Keratinocyte (primary cell): ENCODE results near the gene NOVA2. TPM values are rescaled to one million over a fixed set of nuclear protein-coding genes. Genes with fewer than 3 reads are reported as not detected.

Source experiments
- DNase-seq: peaks from one replicate; pipeline ENCODE4 v3.0.0-alpha.2; 2011; ENCODE audit warnings: low read depth, missing footprints, low spot score
- FAIRE-seq: peaks from 2 replicates; lab custom pipeline; 2011; peaks lifted over from hg19 to GRCh38; lab: Jason Lieb, UNC
- H2AFZ ChIP-seq: 2 replicates; pipeline ENCODE4 v1.6.0; 2012; ENCODE audit warnings: low read length, control low read depth, inconsistent platforms; ENCODE audit not compliant: control insufficient read depth
- H3K27ac ChIP-seq: 2 replicates; pipeline ENCODE4 v1.5.1; 2011; ENCODE audit warnings: low read length; ENCODE audit not compliant: control insufficient read depth, insufficient read depth
- H3K27me3 ChIP-seq: 3 replicates; pipeline ENCODE4 v1.6.0; 2011; ENCODE audit warnings: low read length; ENCODE audit not compliant: control insufficient read depth, insufficient read depth; ENCODE audit errors: extremely low read depth
- H3K36me3 ChIP-seq, 2 experiments: 2 replicates in 1 of 2; 3 replicates in 1 of 2; pipeline ENCODE4 v1.5.1; 2011; ENCODE audit warnings: low read length in 2 of 2, mild to moderate bottlenecking in 1 of 2; ENCODE audit not compliant: control insufficient read depth in 2 of 2, insufficient read depth in 2 of 2; ENCODE audit errors: extremely low read depth in 1 of 2
- H3K4me1 ChIP-seq: 3 replicates; pipeline ENCODE4 v1.5.1; 2011; ENCODE audit warnings: low read length; ENCODE audit not compliant: control insufficient read depth, insufficient read depth; ENCODE audit errors: extremely low read depth
- H3K4me2 ChIP-seq: 3 replicates; pipeline ENCODE4 v1.6.0; 2011; ENCODE audit warnings: low read depth, low read length; ENCODE audit not compliant: control insufficient read depth, insufficient read depth; ENCODE audit errors: extremely low read depth
- H3K4me3 ChIP-seq, 3 experiments: fragments of 200-600 bp in 1 of 3; sonication (generic) in 1 of 3; 2 replicates in 2 of 3; 3 replicates in 1 of 3; pipeline ENCODE4 v1.5.1; 2011 to 2016; ENCODE audit warnings: low read length in 3 of 3, mild to moderate bottlenecking in 3 of 3, control low read depth in 2 of 3, inconsistent platforms in 1 of 3, low read depth in 1 of 3, mixed read lengths in 1 of 3, mixed run types in 1 of 3, moderate library complexity in 1 of 3; ENCODE audit not compliant: control insufficient read depth in 2 of 3, insufficient read depth in 2 of 3; ENCODE audit errors: extremely low read depth in 1 of 3
- H3K79me2 ChIP-seq: 2 replicates; pipeline ENCODE4 v1.6.0; 2012; ENCODE audit warnings: low read length; ENCODE audit not compliant: control insufficient read depth, insufficient read depth
- H3K9ac ChIP-seq: 3 replicates; pipeline ENCODE4 v1.6.0; 2011; ENCODE audit warnings: low read length; ENCODE audit not compliant: control insufficient read depth, insufficient read depth; ENCODE audit errors: extremely low read depth
- H3K9me1 ChIP-seq: 3 replicates; pipeline ENCODE4 v1.6.0; 2011; ENCODE audit warnings: low read length; ENCODE audit not compliant: control insufficient read depth, insufficient read depth; ENCODE audit errors: extremely low read depth
- H3K9me3 ChIP-seq: 2 replicates; pipeline ENCODE4 v1.5.1; 2012; ENCODE audit warnings: low read depth, low read length; ENCODE audit not compliant: control insufficient read depth
- H4K20me1 ChIP-seq: 3 replicates; pipeline ENCODE4 v1.6.0; 2011; ENCODE audit warnings: low read length; ENCODE audit not compliant: control insufficient read depth, insufficient read depth; ENCODE audit errors: extremely low read depth
- CTCF ChIP-seq, 3 experiments: IDR thresholded peaks in 1 of 3; conservative IDR thresholded peaks in 1 of 3; optimal IDR thresholded peaks in 1 of 3; 2 replicates in 2 of 3; 3 replicates in 1 of 3; pipeline versions ENCODE3 to v1.5.1; 2011; ENCODE audit warnings: low read length in 3 of 3, mild to moderate bottlenecking in 3 of 3, moderate library complexity in 2 of 3, control low read depth in 1 of 3, inconsistent platforms in 1 of 3; ENCODE audit not compliant: insufficient read depth in 2 of 3; ENCODE audit errors: extremely low read depth in 1 of 3
- EZH2 ChIP-seq: IDR thresholded peaks from one replicate; pipeline ENCODE4 v1.6.1; 2012; ENCODE audit warnings: inconsistent platforms, mild to moderate bottlenecking, low read length, moderate library complexity
- dilution Hi-C: fragments of 300-500 bp; cut with MboI; formaldehyde crosslinking; loops from one replicate; pipeline ENCODE4 v1.7.0; 2020; ENCODE audit warnings: low sequenced_read_pairs; ENCODE audit not compliant: extremely low pct_ligation_motif_present
- polyA plus RNA-seq, 5 experiments: library from polyadenylated mRNA; depleted of rRNA in 3 of 5; stranded (reverse) in 3 of 5; stranded (forward) in 1 of 5; unstranded in 1 of 5; fragments of >200 nt; gene quantifications; 1 replicate in 1 of 5; 2 replicates in 3 of 5; 3 replicates in 1 of 5; pipeline versions ENCODE4 v1.2.1 to v1.2.3, GENCODE V29; 2011 to 2012; ENCODE audit warnings: missing spikeins in 2 of 5, low read depth in 1 of 5, low replicate concordance in 1 of 5

Gene NOVA2
- polyA plus RNA-seq, 1 donor (not counting 4 experiments of a cell fraction or from before 2014, with no cell fraction given) = not detected

- Histone ChIP-seq H3K27ac (no peak overlapping the region), H2AFZ (no peak overlapping the region), H3K9ac (no peak overlapping the region), H3K4me1 (no peaks in the 10 kb centered on the region), H3K36me3 (no peaks in the 10 kb centered on the region), H3K79me2 (no peaks in the 10 kb centered on the region), H3K4me2 (no peak overlapping the region), H3K27me3 (peaks cover 9% of the 10 kb centered on the region), H3K9me3 (no peaks in the 10 kb centered on the region), H4K20me1 (no peaks in the 10 kb centered on the region), H3K4me3 (no peak overlapping the region), H3K9me1 (no peaks in the 10 kb centered on the region)
- TF ChIP-seq CTCF (optimal IDR thresholded peaks at IDR 0.05 in 1 of 3, IDR thresholded peaks at IDR 0.05 in 1 of 3, conservative IDR thresholded peaks at IDR 0.05 in 1 of 3; ENCODE audit: extremely low read depth in 1 of 3, insufficient read depth in 2 of 3, low read length in 3 of 3) (no peak), EZH2 (no peak)
- dilution Hi-C loops = no loop called here
- FAIRE-seq (no peak), DNase-seq (no peak)
Measured at GRCh38 chr19:45940515-45940805, 33.2 kb downstream of the NOVA2 start.

GRCh38 chr19:45939792-45940514, 33.7 kb downstream of the NOVA2 start:
- Histone ChIP-seq H3K79me2 (no peaks in the 10 kb centered on the region), H2AFZ (no peak overlapping the region), H3K27me3 (peaks cover 14% of the 10 kb centered on the region), H3K9me1 (no peaks in the 10 kb centered on the region), H3K27ac (no peak overlapping the region), H3K9me3 (no peaks in the 10 kb centered on the region), H4K20me1 (no peaks in the 10 kb centered on the region), H3K9ac (no peak overlapping the region), H3K4me2 (no peak overlapping the region), H3K4me3 (no peak overlapping the region), H3K36me3 (no peaks in the 10 kb centered on the region), H3K4me1 (no peaks in the 10 kb centered on the region)
- TF ChIP-seq CTCF (optimal IDR thresholded peaks at IDR 0.05 in 1 of 3, IDR thresholded peaks at IDR 0.05 in 1 of 3, conservative IDR thresholded peaks at IDR 0.05 in 1 of 3; ENCODE audit: extremely low read depth in 1 of 3, insufficient read depth in 2 of 3, low read length in 3 of 3) (no peak), EZH2 (peak; percentile 75)
- dilution Hi-C loops = no loop called here
- no peak for DNase-seq
- FAIRE-seq = no peak
